Activated CD8-positive, alpha-beta memory T cell treated with anti-CD3 and anti-CD28 coated beads, Interleukin-2, amount 50 U/mL, for 24 hours (primary cell): Measurements from ENCODE around the gene SNAPC3.

ENCODE experiments used
- DNase-seq: peaks from one replicate; pipeline ENCODE4 v3.0.0-alpha.2; 2020; ENCODE audit errors: extremely low read depth

Gene SNAPC3

DNA sequence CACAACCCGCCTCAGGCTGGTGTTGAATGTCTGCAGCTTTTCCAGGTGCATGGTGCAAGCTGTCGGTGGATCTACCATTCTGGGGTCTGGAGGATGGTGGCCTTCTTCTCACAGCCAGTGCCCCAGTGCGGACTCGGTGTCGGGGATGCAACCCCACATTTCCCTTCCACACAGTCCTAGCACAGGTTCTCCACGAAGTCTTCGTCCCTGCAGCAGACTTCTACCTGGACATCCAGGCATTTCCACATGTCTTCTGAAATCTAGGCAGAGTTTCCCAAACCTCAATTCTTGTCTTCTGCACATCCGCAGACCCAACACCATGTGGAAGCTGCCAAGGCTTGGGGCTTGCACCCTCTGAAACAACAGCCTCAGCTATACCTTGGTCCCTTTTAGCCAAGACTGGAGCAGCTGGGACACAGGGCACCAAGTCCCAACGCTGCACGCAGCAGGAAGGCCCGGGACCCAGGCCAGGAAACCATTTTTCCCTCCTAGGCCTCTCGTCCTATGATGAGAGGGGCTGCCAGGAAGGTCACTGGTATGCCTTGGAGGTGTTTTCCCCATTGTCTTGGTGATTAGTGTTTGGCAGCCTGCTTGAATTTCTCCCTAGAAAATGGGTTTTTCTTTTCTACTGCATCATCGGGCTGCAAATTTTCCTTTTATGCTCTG is 69.9 kb downstream of the SNAPC3 start:
- DNase-seq, result no peak

GRCh38 chr9:15498246-15498995 is 75.7 kb downstream of the SNAPC3 start:
- DNase-seq, result no peak

GRCh38 chr9:15499139-15499538 is 76.5 kb downstream of the SNAPC3 start:
- no peak for DNase-seq

- DNase-seq, result no peak
Measured at GRCh38 chr9:15501179-15501578, 78.5 kb downstream of the SNAPC3 start.

GRCh38 chr9:15501803-15502202 is 79.1 kb downstream of the SNAPC3 start:
- DNase-seq, result no peak

DNA sequence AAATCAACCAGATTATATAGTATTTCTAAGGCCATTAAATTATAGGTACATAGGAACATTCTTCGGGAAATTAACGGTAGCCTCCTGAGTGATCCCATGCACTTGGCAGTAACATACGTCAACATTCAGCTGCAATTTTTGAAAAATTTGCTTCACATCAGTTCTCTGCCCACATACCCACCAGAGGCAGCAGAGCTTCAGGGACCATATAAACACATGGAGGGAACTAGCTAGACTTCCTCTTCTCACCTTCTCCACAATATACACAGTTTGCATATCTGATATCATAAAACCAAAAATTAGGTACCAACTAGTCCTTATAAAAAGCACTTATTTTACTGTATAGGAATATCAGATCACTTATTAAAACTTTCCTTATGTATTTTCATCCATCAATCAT is 83.2 kb downstream of the SNAPC3 start:
- no peak for DNase-seq

- DNase-seq, result peak; percentile 2
Measured at GRCh38 chr9:15509931-15510788, 87.5 kb downstream of the SNAPC3 start.

DNA sequence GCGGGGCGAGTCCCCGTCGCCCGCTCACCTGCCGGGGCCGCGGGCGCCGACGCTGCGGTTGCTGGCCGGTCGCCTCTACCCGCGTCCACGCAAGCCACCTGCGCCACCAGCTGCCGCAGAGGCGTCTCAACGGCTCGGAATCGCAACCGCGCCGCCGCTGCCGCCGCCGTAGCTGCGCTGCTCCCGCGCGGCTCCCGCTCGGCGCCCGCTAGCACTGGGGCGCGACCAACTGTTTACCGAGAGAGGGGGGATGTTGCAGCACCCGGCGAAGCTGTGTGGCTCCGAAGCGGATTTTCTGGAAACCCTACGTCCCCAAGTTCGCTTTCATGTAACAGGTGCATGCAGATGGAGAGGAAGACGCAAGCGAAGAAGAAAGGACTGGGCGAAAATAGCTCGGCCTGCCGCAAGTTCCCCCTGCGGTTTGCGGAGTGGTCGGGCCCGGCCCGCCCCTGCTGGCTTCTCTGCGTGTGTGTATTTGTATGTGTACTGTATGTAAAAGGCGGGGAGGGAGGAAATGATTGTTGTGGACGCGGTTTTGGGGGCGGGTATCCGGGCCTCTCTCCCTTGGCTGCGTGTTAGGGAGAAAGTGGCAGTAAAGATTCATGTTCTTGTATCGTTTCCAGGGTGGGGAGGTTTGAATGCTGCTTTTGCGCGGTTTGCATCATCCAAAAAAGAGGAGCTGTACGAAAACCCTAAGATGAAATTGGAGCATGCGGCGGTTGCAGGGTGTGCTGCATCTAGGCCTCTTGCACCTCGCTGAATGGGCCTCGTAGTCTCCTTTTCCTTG is 88.3 kb downstream of the SNAPC3 start, which contains the start of gene PSIP1:
PSIP1 (minus strand) TSS at position 182 of the 787 bp plus-strand sequence. CDS start 782 bp downstream, outside the sequence.
- DNase-seq, result peak; percentile 76
